Fibroblast of skin of back (primary cell): Measurements from ENCODE around the gene TDRD5. TPM values are rescaled to one million over a fixed set of nuclear protein-coding genes. Genes with fewer than 3 reads are reported as not detected.

Experiments used
- DNase-seq: peaks from one replicate; pipeline ENCODE4 v3.0.0-alpha.2; 2013
- polyA plus RNA-seq, 2 experiments: library from polyadenylated mRNA; unstranded; fragments of 120-200 nt; gene quantifications; one replicate each; pipeline ENCODE4 v1.2.1, GENCODE V29; 2013; ENCODE audit not compliant: insufficient read length in 2 of 2

The TDRD5 gene
- not detected for polyA plus RNA-seq (2013, experiment 1 of 2; ENCODE audit: insufficient read length)
- not detected for polyA plus RNA-seq (2013, experiment 2 of 2; ENCODE audit: insufficient read length)

DNA sequence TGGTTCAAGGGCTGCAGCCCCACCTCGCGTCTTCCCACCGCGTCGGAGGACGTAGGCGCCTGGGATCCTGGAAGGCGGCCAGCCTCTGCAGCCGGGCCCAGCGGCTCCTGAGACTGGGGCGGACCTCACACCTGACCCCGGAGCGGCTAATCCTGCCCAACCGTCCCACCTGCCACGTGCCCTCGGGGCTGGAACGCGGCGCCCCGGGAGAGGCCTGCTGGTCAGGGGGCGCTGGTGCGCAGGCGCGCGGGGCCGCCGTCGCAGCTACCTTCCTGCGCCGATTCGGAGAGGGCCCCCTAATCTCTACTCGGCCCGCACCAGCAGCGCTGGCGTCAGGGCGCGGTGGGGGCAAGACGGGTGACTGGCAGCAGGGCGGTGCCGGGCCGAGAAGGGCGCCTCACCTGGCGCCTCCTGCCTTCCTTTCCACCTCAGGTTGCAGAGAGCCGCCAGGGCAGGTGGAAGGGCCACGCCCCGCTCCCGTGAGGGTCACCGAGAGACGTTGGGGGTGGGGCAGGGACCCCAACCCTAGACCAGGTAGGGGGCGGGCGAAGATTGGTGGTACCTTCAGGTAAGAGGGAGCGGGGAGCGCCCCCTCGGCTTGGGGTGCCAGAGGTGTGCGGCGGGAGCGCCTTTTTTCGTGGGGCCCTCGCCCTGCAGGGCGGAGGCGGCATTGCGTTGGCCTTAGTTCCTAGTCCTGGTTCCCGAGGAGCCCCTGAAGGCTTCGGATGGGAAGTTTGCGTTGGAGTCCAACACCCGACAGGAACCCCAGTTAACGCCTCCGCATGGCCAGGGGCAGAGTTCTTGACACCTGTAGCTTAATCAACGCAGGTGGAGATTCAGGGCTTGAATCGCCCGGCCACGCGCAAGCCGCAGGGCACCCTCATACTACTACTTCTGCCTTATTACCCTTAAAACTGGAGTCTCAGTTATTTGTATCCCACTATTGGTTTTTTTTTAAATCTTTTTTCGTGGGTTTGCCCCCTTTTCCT lies at the start of gene TDRD5:
TSS of gene TDRD5 (plus strand) at position 241 of the 989 bp plus-strand sequence. CDS start 784 bp downstream, outside the sequence.
- DNase-seq: no peak

GRCh38 chr1:179545321-179545720 lies 46.3 kb upstream of the TDRD5 start:
- DNase-seq: no peak

- DNase-seq: no peak
Observed at GRCh38 chr1:179547021-179547535, 44.6 kb upstream of the TDRD5 start.

GRCh38 chr1:179548666-179549367 lies 42.8 kb upstream of the TDRD5 start:
- no peak for DNase-seq

GRCh38 chr1:179549368-179549700 lies 42.3 kb upstream of the TDRD5 start:
- no peak for DNase-seq

GRCh38 chr1:179550746-179551682 lies 40.6 kb upstream of the TDRD5 start:
- DNase-seq: peak; percentile 90

- DNase-seq: no peak
Observed at GRCh38 chr1:179554427-179554826, 37.2 kb upstream of the TDRD5 start.

DNA sequence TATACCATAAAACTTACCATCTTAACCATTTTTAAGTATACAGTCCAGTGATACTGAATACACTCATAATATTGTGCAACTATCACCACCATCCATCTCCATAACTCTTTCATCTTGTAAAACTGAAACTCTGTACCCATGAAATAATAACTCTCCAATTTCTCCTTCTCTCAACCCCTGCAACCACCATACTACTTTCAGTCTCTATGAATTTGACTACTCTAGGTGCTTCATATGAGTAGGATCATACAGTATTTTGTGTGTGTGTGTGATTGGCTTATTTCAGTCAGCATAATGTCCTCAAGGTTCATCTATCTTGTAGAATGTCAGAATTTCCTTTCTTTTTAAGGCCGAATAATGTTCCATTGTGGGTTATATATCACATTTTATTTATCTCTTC lies 33.6 kb upstream of the TDRD5 start:
- no peak for DNase-seq

GRCh38 chr1:179575497-179576314 lies 15.9 kb upstream of the TDRD5 start, which contains the start of gene NPHS2:
Gene NPHS2, minus strand, starts transcription at chr1:179575948. Its CDS starts 84 bp downstream, at chr1:179575864.
- no peak for DNase-seq

DNA sequence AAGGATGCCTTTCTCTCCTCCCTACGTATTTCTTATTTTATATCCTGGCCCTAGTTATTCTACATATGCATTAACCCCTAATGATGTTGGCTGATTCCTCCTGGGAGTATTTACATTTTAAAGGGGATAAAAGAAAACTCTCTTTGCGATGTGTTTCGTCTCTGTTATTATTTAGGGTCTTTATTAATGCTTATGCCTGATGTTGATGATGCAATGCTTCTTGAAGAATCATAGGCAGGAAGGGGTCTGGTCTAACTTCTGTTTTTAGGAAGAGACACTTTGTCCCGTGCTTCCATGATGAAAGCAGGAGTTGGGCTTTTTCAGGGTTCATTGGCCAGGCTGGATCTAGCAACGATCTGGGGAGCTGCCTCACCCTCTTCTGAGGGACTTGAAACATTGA lies 15.1 kb upstream of the TDRD5 start:
- DNase-seq: no peak

- no peak for DNase-seq
Observed at GRCh38 chr1:179583771-179584320, 7.8 kb upstream of the TDRD5 start.

- peak; percentile 28 for DNase-seq
Observed at GRCh38 chr1:179586107-179586823, 5.4 kb upstream of the TDRD5 start.

GRCh38 chr1:179587336-179587735 lies 4.3 kb upstream of the TDRD5 start:
- DNase-seq: no peak

- DNase-seq: no peak
Observed at GRCh38 chr1:179588425-179589024, 3.1 kb upstream of the TDRD5 start.

DNA sequence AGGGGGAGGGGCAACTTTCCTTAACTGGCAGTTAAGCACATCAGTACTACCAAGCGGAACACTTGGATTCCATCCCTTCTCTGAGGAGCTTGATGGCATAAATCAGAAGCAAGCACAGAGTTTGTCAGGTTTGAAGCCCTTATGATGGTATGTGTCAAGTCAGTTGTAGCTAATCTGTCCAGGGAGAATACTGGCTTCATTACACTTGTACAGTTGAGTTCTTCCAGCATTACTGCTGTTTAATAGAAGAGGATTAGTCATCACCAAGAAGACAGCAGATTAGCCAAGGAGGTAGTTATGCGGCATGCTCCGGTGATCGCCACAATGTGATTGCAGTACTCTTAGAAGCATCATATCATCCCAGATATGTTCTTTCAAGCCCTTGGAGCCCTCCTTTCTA lies 2.1 kb upstream of the TDRD5 start:
- no peak for DNase-seq

DNA sequence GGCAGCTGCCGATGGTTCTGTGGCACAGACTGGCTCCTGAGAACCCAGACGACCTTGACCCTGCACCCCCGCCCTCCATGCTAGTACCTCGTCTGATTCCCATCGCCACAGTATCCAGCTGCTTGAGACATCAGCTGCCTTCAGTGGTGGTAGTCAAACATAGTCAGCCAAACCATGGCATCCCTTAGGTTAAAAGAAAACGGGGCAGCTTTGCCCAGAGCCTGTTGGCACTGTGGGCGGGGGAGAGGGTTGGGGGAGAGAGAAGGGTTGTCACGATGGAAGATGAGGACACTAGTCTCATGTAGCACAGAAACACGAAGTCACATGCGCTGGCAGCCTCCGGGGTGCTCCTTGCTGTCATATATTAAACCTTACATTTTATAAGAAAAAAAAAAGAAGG lies 961 bp upstream of the TDRD5 start:
- no peak for DNase-seq

DNA sequence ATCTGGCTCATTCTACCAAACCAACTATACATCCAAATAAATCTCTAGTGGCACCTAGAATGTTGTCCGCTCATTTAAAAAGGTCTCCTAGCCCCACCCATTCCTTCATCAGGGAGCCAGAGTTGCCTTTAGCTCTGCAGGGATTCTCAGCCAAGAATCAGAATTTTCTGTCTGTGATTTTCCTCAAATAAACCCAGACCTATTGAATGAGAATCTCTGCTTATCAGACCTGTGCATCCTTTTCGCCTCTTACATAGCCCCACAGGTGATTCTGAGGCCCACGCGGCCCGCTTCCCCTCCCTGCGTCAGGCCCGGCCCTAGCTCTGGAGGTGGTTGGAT lies 410 bp upstream of the TDRD5 start:
- no peak for DNase-seq

DNA sequence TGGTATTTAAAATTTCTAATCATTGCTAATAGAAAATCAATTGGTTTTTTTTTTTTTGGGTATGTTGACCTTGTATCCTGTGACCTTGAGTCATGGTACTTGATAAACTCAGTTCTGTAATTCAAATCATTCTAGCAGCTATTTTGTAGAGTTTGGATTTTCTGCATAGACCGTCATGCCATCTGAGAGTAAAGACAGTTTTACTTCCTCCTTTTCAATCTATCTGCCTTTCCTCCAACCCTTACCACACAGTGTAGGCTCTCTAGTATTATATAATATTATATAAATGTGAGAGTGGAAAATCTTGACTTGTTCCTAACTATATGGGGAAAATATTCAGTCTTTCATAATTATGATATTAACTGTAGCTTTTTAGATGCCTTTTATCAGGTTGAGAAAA lies 7.0 kb downstream of the TDRD5 start:
- DNase-seq: no peak

DNA sequence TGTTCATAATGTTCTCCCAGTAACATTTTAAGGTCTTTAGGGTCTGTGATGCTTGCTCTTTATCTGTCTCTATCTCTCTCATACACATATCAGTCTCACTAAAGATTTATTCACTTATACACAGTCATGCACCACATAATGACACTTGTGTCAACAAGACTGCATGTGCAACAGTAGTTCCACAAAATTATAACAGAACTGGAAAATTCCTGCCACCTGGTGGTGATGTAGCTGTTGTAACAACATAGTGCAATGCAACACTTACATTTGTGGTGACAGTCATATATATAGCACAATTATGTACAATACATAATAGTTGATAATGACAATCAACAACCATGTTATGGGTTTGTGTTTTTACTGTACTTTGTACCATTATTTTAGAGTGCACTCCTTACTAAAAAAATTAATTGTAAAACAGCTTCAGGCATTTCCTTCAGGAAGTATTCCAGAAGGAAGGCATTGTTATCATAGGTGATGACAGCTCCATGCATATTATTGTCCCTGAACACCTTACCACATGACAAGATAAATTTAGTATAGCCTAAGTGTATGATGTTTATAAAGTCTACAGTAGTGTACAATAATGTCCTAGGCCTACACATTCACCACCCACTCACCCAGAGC lies 8.1 kb downstream of the TDRD5 start:
- peak; percentile 39 for DNase-seq
